Urinary bladder (tissue), 4 donors: ENCODE data around the gene RACGAP1. TPM values are rescaled to one million over a fixed set of nuclear protein-coding genes. Genes with fewer than 3 reads are reported as not detected.
"Not testable (repeated sequence)": the region's sequence is repeated elsewhere in the genome, so short reads cannot be mapped to it uniquely, and the experiment has no call there.

Source experiments
- DNase-seq: peaks from one replicate; pipeline ENCODE4 v3.0.0-alpha.2; 2015; ENCODE audit errors: extremely low spot score
- H3K27ac ChIP-seq: one replicate; pipeline ENCODE4 v1.5.1; 2013; ENCODE audit warnings: low read depth, mild to moderate bottlenecking, moderate library complexity
- H3K36me3 ChIP-seq: one replicate; pipeline ENCODE4 v1.6.1; 2013; ENCODE audit warnings: mild to moderate bottlenecking, moderate library complexity; ENCODE audit not compliant: insufficient read depth
- H3K4me1 ChIP-seq: one replicate; pipeline ENCODE4 v1.6.1; 2013; ENCODE audit warnings: mild to moderate bottlenecking, moderate library complexity; ENCODE audit not compliant: insufficient read depth
- H3K4me3 ChIP-seq: one replicate; pipeline ENCODE4 v1.5.1; 2013; ENCODE audit warnings: low read depth, low read length
- WGBS: extraction: QIAGEN DNeasy Blood & Tissue Kit; methylation state at CpG from one replicate; pipeline ENCODE4 v1.1.7; 2013; 5-methylcytosine and 5-hydroxymethylcytosine counted together
- polyA plus RNA-seq: library from polyadenylated mRNA; stranded (reverse); fragments of 200-250 nt; gene quantifications from one replicate; pipeline ENCODE4 v1.2.3, GENCODE V29; 2013
- total RNA-seq: library from RNA; depleted of rRNA; stranded (reverse); fragments of >200 nt; gene quantifications from one replicate; pipeline ENCODE4 v1.2.3, GENCODE V29; 2014
- donor health status: healthy with polysubstance abuse.
- donor health status: healthy.

The RACGAP1 gene
- total and polyA plus RNA-seq, 2 donors: 10.6 to 40.0 TPM

DNA sequence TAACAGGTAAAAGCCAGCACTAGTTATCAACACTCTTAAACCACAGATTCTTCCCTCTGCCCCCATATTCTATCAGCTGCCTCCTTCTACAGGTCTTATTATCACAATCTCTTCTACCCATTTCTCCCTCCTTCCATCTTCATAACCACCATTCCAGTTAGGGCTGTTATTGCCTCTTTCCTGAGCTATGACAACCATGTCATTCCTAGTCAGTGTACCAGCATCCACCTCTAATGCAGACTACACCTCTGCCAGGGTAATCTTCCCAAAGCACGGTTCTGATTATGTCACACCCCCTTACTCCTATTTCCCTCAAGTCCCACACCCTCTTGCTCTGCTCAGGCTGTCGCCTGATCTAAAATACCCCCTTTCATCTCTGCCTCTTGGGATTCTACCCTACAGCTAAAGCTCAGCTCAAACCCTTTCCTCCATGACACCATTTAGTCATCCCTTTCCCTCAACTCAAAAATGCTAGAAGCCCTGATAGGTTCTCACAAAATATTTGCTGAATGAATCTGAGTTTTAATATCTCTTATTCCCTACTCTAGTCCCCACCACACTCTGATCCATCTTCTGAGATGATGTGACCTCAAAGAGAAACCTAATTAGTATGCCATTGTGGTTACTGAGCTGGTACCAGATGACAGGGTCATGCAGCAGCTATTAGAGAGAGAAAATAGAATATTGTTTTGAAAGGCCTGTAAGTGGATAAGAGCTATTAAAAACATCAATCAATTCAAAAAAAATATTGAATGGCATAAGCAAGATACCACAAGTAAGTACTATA lies 11.7 kb downstream of the RACGAP1 start:
- 93% methylated on average over 2 of the region's 2 CpGs for WGBS

DNA sequence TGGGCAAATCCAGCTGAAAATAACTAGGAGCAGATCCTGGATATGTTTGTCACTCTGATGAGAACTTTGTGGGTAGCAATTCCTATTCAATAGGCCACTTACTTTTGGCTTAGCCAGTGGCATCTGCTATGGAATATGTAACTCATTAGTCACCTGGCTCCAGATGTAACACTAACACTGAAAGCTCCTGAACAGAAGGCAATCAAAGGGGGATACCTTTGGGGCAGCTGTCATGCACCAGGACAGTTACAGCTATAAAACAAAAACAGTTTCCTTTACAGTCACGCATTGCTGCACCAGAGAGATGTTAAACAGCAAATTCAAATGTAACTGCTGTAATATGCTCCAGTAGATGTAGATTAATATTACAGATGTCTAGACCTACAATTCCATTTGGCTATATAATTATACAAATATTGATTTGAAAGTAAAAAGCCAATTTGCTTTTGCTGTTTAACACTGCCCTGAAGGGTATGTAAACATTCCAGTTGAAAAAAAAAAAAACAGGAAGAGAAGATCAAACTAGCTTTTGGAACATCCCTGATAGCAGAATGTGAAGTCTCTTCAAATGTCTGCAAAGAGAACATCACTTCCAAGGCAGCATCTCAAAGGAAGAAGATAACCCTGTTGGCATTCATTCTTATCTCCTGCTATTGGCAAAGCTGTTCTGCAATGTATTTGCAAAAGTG lies 18.4 kb downstream of the RACGAP1 start:
- no peak overlapping the region for H3K4me3 ChIP-seq
- no peaks in the 10 kb centered on the region for H3K36me3 ChIP-seq
- DNase-seq: no peak
- 82% methylated on average over 1 of the region's 1 CpG for WGBS
- no peak overlapping the region for H3K27ac ChIP-seq
- H3K4me1 ChIP-seq: no peaks in the 10 kb centered on the region

More for the DNA sequence above, 11.7 kb downstream of the RACGAP1 start:
- Histone ChIP-seq H3K36me3 (no peaks in the 10 kb centered on the region), H3K27ac (no peak overlapping the region), H3K4me1 (no peaks in the 10 kb centered on the region), H3K4me3 (no peak overlapping the region)
- no peak for DNase-seq

- 88% methylated on average over 7 of the region's 7 CpGs for WGBS
- no peaks in the 10 kb centered on the region for H3K36me3 ChIP-seq
- H3K27ac ChIP-seq: no peak overlapping the region
- no peak overlapping the region for H3K4me3 ChIP-seq
- H3K4me1 ChIP-seq: no peaks in the 10 kb centered on the region
- no peak for DNase-seq
Observed at GRCh38 chr12:50006280-50006679, 19.0 kb downstream of the RACGAP1 start.

DNA sequence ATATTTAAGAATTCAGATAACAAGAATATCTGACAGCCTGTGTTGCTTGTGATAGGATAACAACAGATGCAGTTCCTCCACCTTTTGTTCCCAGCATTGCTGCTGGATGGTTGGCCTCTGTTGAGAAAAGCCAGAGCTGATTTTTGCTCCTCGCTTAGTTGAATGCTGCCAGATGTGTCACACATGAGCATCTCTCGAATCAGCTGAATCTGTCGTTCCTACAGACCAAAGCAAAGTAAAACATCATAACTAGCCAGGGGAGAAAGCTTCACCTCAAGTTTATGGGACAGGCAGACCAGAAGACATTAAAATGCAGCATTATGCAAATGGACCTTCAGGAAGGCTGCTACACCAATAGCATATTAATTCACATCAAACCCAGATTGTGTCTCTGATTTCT lies 20.1 kb downstream of the RACGAP1 start:
- no peak for DNase-seq
- Histone ChIP-seq H3K27ac (no peak overlapping the region), H3K4me3 (no peak overlapping the region), H3K4me1 (no peaks in the 10 kb centered on the region), H3K36me3 (no peaks in the 10 kb centered on the region)
- 29% methylated on average over 3 of the region's 3 CpGs for WGBS

GRCh38 chr12:50004696-50005095 lies 20.6 kb downstream of the RACGAP1 start:
- no peak overlapping the region for H3K27ac ChIP-seq
- no peaks in the 10 kb centered on the region for H3K4me1 ChIP-seq
- no peak for DNase-seq
- H3K4me3 ChIP-seq: no peak overlapping the region
- no peaks in the 10 kb centered on the region for H3K36me3 ChIP-seq

DNA sequence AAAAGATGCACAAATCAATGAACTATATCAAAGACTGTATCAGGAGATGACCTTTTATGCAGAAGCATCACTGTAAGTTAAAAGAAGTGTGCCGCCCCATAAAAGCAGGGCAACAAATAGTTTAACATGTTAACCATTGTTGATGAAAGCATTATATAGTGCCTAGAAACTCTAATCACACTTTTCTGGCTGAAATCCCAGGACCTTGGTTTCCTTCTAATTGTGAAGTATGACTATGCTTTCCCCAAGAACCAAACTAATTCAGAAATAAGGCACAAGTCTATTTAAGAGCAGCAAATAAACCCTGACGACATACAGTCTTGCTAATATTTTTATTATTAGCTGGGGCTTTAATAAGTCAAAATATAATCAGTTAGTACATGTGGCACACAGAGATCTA lies 21.7 kb downstream of the RACGAP1 start:
- DNase-seq: no peak
- H3K27ac ChIP-seq: no peak overlapping the region
- no peaks in the 10 kb centered on the region for H3K36me3 ChIP-seq
- H3K4me3 ChIP-seq: no peak overlapping the region
- no peaks in the 10 kb centered on the region for H3K4me1 ChIP-seq
- 65% methylated on average over 2 of the region's 2 CpGs for WGBS

DNA sequence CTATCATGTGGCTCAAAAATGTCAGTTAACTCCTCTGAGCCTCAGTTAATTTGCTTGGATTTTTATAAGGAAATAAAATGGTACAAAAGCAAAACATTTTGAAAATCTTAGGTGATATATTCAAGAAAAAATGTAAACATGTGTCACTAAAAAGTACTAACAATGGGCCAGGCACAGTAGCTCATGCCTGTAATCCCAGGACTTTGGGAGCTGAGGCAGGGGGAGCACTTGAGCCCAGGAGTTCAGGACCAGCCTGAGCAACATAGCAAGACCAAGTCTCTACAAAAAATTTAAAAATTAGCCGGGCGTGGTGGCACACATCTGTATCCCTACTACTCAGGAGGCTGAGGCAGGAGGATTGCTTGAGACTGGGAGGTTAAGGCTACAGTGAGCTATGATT lies 26.8 kb downstream of the RACGAP1 start:
- Histone ChIP-seq H3K36me3 (no peaks in the 10 kb centered on the region), H3K4me1 (no peaks in the 10 kb centered on the region), H3K27ac (no peak overlapping the region), H3K4me3 (no peak overlapping the region)
- no peak for DNase-seq
- 90% methylated on average over 2 of the region's 2 CpGs for WGBS

DNA sequence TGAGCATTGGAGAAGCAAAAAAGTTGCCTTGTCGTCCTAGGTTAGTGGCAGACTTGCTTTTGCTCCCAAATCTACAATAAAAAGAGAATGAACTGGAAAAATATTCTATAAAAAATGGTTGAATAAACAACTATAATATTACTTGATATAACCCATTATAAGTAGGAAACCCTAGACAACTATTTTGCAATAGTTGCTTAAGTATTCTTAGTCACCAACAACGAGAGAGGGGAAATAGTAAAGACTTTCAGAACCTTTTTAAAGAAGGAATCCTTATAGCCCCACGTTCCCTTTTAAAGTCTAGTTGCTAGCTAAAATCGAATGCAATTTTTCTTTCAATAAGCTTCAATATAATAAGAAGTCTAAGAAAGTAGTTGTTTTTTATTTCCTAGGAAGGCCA lies 35.0 kb downstream of the RACGAP1 start:
- H3K27ac ChIP-seq: no peak overlapping the region
- WGBS: 78% methylated on average over 4 of the region's 4 CpGs
- no peak overlapping the region for H3K4me3 ChIP-seq
- no peaks in the 10 kb centered on the region for H3K36me3 ChIP-seq
- H3K4me1 ChIP-seq: no peaks in the 10 kb centered on the region
- no peak for DNase-seq

DNA sequence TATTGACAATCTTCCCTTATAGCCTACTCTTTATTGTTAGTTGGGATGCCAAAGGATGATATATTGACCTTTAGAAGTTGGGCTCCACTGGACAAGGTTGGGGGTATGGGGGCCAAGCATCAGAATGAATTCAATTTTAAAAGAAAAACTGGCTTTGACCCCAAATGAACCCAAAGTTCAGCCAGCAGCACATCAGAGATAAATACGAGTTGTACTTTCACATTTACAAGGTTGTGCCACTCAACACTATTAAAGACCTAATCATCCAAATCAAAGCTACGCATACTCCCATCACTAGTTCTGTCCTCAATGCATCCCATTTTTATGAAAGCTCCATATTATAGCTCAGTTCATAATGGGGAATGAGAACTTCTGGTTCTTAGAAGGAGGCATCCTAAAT lies 35.9 kb downstream of the RACGAP1 start:
- not testable (repeated sequence) for DNase-seq, H3K4me3 ChIP-seq, H3K27ac ChIP-seq, H3K36me3 ChIP-seq, H3K4me1 ChIP-seq
- WGBS: 91% methylated on average over 2 of the region's 2 CpGs

GRCh38 chr12:49987625-49988303 lies 37.5 kb downstream of the RACGAP1 start:
- H3K36me3 ChIP-seq: no peaks in the 10 kb centered on the region
- no peak overlapping the region for H3K4me3 ChIP-seq
- no peak for DNase-seq
- H3K27ac ChIP-seq: no peak overlapping the region
- no peaks in the 10 kb centered on the region for H3K4me1 ChIP-seq
- 77% methylated on average over 4 of the region's 4 CpGs for WGBS

DNA sequence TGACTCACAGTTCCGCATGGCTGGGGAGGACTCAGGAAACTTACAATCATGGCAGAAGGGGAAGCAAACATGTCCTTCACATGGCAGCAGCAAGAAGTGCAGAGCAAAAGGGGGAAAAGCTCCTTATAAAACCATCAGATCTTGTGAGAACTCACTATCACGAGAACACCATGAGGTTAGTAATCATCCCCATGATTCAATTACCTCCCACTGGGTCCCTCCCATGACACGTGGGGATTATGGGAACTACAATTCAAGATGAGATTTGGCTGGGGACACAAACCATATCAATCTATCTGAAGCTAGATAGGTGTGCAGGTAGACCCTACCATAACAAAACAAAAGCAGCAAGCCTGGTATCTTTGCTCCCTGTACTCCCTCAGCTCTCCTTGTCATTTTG lies 38.8 kb downstream of the RACGAP1 start:
- H3K4me3 ChIP-seq, H3K27ac ChIP-seq, H3K36me3 ChIP-seq, DNase-seq, H3K4me1 ChIP-seq: not testable (repeated sequence)
- WGBS: 89% methylated on average over 3 of the region's 3 CpGs

GRCh38 chr12:49985981-49986380 lies 39.3 kb downstream of the RACGAP1 start:
- Histone ChIP-seq H3K27ac (no peak overlapping the region), H3K4me1 (no peaks in the 10 kb centered on the region), H3K36me3 (no peaks in the 10 kb centered on the region), H3K4me3 (no peak overlapping the region)
- DNase-seq: no peak
- WGBS: 94% methylated on average over 5 of the region's 5 CpGs

DNA sequence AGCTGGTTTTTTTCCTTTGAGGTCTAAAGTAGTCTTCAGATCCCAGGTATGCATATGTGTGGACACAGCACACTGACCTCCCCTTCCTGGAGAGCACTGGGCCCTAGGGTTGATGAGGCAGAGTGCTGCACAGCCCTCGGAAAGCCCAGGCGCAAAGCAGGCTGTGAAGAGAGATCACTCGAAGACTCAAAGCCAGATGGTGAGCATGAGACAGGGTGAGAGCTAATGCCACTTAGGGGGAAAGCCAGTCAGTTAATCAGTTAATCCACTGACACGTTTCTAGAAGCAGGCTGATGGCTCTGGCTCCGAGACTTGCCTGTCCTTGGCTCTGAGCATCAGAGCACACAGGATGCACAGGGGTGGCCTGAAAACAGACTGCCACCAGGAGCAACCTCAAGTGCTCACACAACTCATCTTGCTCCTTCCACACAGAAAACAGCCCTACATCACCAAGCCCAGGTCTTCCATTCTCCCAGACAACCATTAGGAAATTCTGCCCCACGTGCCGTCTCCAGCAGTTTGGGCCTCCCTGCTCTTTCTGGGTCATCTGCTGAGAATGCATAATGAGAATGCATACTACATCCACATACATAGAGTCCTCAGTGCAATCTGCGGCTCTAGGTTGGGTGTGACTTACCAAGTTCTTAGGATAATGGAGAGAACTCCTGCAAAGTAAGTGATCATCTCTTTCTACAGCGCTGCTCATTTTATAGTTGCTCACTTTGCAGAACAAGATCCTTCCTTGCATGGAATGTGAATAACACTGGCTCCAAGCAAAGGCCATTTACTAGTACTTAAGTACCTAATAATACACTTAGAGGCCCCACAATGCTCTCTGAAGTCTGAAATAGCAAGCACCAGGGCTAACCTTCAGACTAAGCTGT lies 40.6 kb downstream of the RACGAP1 start:
- Histone ChIP-seq H3K4me3 (no peak overlapping the region), H3K36me3 (no peaks in the 10 kb centered on the region), H3K4me1 (no peaks in the 10 kb centered on the region), H3K27ac (no peak overlapping the region)
- DNase-seq: no peak
- WGBS: 75% methylated on average over 9 of the region's 9 CpGs
